HuH-7.5 (cell line): ENCODE results near the gene KRTAP10-5.

Source experiments
- DNase-seq: peaks from one replicate; pipeline ENCODE4 v3.0.0; 2011; ENCODE audit warnings: low spot score

The KRTAP10-5 gene

GRCh38 chr21:44549525-44550211 lies 30.7 kb downstream of the KRTAP10-5 start:
- no peak for DNase-seq

DNA sequence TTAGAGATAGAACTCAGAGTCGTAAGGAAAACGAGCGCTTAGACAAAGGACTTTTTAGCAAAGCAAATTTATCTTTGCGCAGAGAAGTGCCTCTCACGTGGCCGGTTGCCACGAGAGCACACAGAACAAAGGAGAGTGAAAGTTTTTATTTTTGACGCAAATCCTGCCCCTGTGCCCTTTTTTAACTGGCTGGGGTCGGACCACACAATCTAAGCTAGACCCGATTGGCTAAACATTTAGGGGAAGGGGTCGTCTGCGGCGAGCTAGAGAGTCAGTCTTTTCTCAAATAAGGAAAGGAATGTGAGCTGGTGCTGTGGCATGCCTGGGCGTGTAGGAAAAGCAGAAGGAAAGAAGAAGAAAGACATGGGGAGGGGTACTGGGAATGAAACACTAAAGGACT lies 31.5 kb downstream of the KRTAP10-5 start:
- no peak for DNase-seq

- no peak for DNase-seq
Observed at GRCh38 chr21:44548381-44548780, 32.0 kb downstream of the KRTAP10-5 start.

- no peak for DNase-seq
Observed at GRCh38 chr21:44547656-44548331, 32.6 kb downstream of the KRTAP10-5 start.

DNA sequence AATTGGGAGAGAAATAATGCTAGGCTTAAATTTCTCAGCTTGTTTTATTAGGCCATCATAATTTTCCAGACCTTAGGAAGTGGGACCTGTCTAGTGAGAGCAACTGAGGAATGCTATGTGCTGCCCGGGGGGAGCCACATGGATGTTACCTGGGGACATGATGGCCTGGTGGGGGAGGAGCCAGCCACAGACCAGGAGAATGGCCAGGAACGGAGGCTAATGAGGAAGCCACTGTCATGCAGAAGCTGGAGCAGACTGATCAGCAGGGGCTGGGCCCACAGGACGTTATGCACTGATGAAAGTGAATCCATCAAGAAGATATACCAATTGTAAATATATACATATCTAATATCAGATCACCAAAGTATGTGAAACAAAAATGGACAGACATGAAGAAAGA lies 35.8 kb downstream of the KRTAP10-5 start:
- no peak for DNase-seq

GRCh38 chr21:44542716-44543115 lies 37.7 kb downstream of the KRTAP10-5 start:
- no peak for DNase-seq

- no peak for DNase-seq
Observed at GRCh38 chr21:44540741-44541288, 39.6 kb downstream of the KRTAP10-5 start.

DNA sequence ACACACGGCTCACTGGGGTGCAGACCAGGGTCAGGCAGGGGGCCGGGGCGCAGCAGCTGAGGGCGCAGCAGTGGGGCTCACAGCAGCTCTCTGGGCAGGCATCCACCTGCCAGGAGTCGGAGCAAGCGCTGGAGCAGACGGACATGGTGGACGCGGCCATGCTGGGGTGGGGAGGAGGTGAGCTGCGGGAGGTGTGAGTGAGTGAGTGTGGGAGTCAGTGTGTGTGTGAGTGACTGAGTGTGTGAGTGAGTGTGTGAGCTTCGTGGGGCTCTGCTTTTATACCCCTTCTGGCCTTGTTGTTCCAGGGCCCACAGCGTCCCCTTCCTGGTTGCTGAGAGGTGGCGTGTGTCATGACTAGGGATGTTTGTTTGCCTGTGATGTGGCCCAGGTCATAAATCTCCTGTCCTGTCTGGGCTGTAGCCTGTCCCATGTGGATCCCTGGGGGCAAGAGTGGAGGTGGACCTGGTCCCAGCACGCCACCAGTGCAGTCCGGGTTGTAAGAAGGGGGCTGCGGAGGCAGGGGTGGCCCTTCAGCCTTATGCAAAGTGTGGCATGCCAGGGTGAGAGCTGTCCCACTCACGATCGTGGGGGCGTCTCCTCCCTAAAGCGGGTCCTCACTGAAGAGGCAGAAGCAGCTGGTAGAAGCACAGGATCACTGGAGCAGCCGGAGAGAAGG lies 40.3 kb downstream of the KRTAP10-5 start, which contains the start of gene KRTAP10-1:
Gene KRTAP10-1 (minus strand): TSS at position 205 of the 676 bp plus-strand sequence. CDS start 45 bp downstream, at position 160.
- no peak for DNase-seq

GRCh38 chr21:44539046-44539445 lies 41.4 kb downstream of the KRTAP10-5 start:
- no peak for DNase-seq

DNA sequence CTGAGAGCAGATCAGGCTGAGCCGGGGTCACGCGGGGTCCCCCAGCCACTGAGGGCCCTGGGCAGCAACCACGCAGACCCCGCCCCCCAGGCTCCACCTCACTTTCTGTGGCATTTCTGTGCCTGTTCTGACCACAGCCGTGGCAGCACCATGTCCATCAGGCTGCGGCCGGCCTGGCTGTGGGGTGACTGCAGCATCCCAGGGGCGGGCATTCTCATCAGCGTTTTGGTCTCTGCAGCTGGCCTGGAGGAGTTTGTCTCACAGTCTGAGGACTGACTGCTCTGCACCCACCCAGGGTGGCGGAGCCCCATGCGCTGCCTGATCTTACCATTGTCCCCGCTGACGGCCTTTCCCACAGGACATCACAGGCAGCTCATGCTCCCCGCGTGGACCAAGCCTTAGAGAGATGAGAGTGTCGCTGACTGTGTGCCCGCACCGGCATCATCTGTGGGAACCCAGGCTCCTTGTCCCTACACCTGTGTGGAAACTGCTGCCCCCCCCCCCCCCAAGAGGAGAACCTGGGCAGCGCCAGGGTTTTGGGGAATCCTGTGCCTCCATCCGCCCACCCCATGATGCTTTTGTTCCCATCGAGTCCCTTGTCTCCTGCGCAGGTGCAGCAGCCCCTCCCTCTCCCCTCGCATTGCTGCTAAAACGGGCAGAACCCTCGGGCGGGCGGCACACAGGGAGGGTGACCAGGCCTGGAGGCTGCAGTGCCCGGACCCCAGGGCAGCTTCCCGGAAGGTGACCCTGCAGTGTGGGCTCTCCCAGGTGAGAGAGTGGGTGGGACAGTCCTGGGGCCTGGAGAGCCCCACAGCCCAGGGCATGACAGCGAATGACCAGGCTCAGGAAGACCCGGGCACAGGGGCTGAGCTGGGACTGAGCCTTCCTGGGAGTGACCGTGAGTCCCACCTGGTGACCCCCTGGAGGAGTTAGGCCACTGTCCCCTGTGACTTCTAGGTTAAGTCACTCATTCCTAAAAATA lies 42.2 kb downstream of the KRTAP10-5 start:
- DNase-seq, result no peak

- DNase-seq, result no peak
Observed at GRCh38 chr21:44535963-44536362, 44.4 kb downstream of the KRTAP10-5 start.

GRCh38 chr21:44534688-44535087 lies 45.7 kb downstream of the KRTAP10-5 start:
- no peak for DNase-seq

GRCh38 chr21:44533891-44534627 lies 46.3 kb downstream of the KRTAP10-5 start:
- no peak for DNase-seq

DNA sequence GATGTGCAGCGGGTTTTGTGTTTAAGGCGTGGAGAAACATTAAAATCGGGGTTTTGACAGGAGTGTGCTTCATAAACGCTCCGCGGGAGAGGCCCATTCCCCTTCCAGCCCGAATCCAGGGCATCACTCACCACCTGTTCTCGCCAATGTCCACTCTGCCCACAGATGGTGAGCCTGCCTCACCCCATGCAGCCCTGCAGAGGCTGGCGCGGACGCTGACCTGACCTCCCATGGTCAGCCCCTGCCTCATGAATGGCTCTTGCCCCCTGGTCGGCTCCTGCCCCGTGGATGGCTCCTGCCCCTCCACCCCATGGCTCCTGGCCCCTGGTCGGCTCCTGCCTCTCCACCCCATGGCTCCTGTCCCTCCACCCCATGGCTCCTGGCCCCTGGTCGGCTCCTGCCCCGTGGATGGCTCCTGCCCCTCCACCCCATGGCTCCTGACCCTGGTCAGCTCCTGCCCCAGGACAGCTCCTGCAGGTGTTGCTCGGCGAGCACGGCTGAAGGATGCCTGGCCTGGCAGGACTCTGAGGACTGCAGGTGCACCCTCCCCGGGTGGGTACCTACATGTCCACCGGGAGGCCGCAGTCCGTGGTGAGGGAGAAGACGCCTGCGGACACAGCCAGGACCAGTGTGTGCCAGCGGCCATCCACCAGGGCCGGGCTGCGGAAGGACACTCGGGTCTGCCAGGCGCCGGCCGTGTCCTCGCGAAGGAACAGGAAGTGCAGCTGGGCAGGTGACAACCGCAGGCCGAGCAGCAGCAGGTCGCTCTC lies 47.1 kb downstream of the KRTAP10-5 start:
- DNase-seq, result no peak

GRCh38 chr21:44532712-44533111 lies 47.7 kb downstream of the KRTAP10-5 start:
- no peak for DNase-seq

- no peak for DNase-seq
Observed at GRCh38 chr21:44531606-44532564, 48.5 kb downstream of the KRTAP10-5 start.

DNA sequence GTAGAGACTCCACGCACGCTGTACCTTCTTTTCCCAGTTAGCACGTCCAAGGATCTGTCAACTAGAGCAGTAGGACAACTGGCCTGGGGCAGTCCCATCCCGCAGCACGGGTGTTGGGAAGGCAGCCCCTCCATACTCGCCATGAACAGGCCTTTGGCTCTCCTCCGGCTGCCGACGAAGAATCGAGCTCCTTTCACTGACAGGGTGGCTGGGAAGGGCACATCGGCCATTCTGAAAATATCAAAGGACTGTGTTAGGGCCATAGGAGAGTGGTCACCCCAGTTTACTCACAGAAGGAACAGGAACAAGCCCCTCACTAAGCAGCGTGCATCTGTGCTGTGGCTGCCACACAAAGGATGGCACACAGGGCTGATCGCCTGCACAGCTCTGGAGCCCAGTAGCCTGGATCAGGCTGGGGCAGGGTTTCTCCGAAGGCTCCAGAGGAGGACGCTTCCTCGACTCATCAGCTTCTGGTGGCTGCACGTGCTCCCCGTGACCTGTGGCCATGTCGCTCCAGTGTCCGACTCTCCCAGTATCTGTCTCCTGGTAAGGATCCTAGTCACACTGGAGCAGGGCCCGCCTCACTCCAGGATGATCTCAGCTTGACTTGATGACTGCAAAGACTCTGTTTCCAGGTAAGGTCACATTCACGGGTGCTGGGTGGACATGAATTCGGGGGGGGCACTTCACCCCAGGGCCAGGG lies 49.4 kb downstream of the KRTAP10-5 start:
- no peak for DNase-seq

DNA sequence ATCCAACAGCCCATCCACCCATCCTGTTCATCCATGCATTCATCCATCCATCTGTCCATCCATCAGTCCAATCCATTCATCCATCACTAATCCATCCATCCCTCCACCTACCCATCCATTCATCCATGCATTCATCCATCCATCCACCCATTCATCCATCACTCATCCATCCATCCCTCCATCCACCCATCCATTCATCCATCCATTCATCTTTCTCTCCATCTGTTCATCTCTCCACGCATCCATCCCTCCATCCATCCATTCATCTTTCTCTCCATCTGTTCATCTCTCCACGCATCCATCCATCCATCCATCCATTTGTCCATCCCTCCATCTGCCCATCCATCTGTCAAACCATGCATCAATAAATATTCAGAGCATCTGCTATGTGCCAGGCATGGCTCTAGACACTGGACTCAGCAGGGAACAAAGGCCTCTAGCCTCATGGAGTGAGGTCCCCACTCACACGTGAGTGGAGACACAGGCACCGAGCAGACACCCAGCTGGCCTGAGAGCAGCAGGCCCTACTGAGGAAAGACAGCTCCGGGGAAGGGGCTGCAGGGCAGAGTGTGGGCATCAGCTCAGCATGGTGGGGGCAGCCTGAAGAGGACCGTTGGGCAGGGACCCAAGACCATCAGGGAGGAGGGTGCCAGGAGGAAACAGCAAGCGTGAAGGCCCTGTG lies 50.0 kb downstream of the KRTAP10-5 start:
- no peak for DNase-seq
